IPS-18a (cell line): ENCODE data around the gene LEMD1.
A peak's percentile ranks its signal among the peaks of the same experiment; 100 is the strongest.

ENCODE experiments used
- H3K27ac ChIP-seq: one replicate; pipeline ENCODE4 v1.5.1; 2013; ENCODE audit warnings: low read length
- H3K27me3 ChIP-seq: one replicate; pipeline ENCODE4 v1.6.1; 2013; ENCODE audit warnings: mild to moderate bottlenecking, low read length; ENCODE audit not compliant: control insufficient read depth, insufficient read depth
- H3K36me3 ChIP-seq: one replicate; pipeline ENCODE4 v1.6.1; 2013; ENCODE audit warnings: low read depth, low read length; ENCODE audit not compliant: control insufficient read depth
- H3K4me1 ChIP-seq: one replicate; pipeline ENCODE4 v1.6.1; 2013; ENCODE audit warnings: low read depth, low read length; ENCODE audit not compliant: control insufficient read depth
- H3K4me3 ChIP-seq: one replicate; pipeline ENCODE4 v1.5.1; 2013; ENCODE audit warnings: low read length
- H3K9ac ChIP-seq: one replicate; pipeline ENCODE4 v1.6.1; 2013; ENCODE audit warnings: mild to moderate bottlenecking, low read length, moderate library complexity
- H3K9me3 ChIP-seq: one replicate; pipeline ENCODE4 v1.6.1; 2013; ENCODE audit warnings: low read depth, low read length; ENCODE audit not compliant: control insufficient read depth

Gene LEMD1

DNA sequence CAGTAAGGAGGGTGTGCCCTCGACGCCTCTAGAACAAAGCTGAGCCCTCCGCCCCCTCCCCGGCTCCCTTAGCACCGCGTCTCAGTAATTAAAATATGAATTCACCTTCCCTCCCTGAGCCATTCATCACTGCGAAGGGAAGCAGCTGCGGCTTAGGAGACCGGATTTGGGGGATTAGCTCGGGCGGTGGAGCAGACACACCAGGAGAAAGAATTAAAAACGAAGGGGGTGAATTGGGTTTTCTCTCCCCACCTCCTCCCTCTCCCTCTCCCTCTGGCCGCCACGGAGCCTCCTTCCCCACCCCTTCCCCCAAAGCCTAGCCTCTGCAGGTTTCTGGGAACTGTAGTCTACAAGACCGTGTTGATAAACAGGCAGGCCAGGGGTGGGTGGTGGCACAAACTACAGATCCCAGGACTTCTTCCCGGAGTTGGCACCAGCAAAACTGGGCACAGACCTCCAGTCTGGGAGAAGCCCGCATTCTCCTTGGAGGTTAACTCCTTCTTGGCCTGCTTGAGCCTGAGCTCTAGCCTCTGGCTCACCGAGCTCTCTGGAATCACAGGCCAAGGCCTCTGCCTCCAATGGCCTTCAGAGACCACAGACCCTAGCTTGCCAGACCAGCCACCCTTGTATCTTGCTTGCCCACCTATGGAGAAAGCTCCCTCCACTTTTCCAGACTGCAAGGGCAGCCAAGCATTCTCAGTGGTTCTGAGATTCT lies 23.2 kb upstream of the LEMD1 start:
- Histone ChIP-seq H3K27me3 (no peaks in the 10 kb centered on the region), H3K4me3 (peak overlapping the region; percentile 41), H3K36me3 (no peaks in the 10 kb centered on the region), H3K9ac (peak overlapping the region; percentile 55), H3K4me1 (peaks cover 91% of the 10 kb centered on the region), H3K27ac (peak overlapping the region; percentile 82), H3K9me3 (no peaks in the 10 kb centered on the region)

- peaks cover 94% of the 10 kb centered on the region for H3K4me1 ChIP-seq
- H3K27ac ChIP-seq = peak overlapping the region; percentile 50
- H3K9ac ChIP-seq = peak overlapping the region; percentile 35
- no peaks in the 10 kb centered on the region for H3K9me3 ChIP-seq
- H3K36me3 ChIP-seq = no peaks in the 10 kb centered on the region
- no peaks in the 10 kb centered on the region for H3K27me3 ChIP-seq
- peak overlapping the region; percentile 41 for H3K4me3 ChIP-seq
These were observed 22.6 kb upstream of the LEMD1 start for GRCh38 chr1:205444300-205444930.

DNA sequence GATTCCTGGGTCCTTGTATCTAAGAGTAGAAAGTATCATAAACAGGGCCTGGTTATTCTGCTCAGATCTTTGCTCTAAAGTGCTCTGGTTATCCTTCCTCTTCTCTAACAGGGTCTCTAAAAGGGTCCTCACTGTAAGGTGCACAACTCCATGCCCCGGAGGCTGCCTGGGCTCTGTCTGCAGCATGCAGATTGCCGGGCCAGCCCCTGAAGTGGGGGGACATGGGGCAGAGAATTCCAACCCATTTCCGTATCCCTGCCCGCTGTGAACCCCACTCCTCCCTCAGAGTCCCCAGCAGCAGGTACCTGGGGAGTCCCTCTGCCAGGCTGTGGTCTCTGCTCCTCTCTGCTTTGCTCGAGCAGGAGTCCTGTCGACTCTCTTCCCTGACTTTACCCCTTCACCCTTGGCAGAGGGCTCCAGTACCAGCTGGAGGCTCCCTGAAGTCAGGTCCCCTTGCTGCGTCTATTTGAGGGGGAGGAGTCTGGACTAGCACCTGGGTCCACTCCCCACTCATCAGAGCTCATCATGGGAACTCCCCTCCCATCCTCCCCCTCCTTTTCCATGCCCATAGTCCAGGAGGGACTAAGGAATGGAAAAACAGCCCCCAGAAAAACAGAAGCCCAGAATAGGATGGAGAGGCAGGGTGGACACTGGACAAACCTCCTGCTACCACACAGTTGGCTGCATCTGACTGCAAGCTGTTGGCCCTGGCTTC lies 21.9 kb upstream of the LEMD1 start:
- Histone ChIP-seq H3K27ac (no peak overlapping the region), H3K4me3 (peak overlapping the region; percentile 41), H3K4me1 (peaks cover 94% of the 10 kb centered on the region), H3K9ac (peak overlapping the region; percentile 35), H3K9me3 (no peaks in the 10 kb centered on the region), H3K27me3 (no peaks in the 10 kb centered on the region), H3K36me3 (no peaks in the 10 kb centered on the region)

DNA sequence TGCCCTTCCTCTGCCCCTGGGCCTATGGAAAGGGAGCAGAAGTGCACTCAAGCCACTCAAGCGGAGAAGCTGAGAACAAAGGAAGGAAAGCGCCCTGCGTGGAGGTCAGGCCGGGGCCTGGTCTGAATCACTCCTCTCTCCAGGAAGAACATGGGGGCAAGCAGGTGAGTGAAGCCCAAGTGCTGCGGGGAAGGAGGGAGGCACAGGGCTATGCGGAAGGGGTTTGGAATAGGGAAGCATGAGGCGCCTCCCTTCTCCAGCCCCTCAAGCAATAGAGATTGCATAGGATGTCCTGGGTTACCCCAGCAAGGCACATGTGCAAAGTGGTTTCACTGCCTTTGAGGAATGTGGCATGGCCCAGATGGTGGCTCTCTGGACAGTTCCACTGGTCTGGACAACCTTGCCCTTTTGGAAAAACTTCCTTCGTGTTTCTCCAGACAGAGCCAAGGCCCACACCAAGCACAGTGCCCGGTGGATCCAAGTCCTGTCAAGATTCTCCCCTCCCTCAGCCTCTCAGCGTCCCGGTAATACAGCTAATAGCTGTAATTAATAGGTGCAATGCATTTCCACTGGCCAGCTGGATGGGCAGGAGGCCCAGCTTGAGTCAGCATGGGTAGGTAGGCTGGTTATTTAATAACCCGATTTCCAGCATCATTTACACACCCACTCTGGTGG lies 20.3 kb upstream of the LEMD1 start:
- peaks cover 80% of the 10 kb centered on the region for H3K4me1 ChIP-seq
- H3K27me3 ChIP-seq = no peaks in the 10 kb centered on the region
- no peak overlapping the region for H3K9ac ChIP-seq
- H3K36me3 ChIP-seq = no peaks in the 10 kb centered on the region
- H3K27ac ChIP-seq = no peak overlapping the region
- H3K9me3 ChIP-seq = no peaks in the 10 kb centered on the region
- H3K4me3 ChIP-seq = peak overlapping the region; percentile 15

DNA sequence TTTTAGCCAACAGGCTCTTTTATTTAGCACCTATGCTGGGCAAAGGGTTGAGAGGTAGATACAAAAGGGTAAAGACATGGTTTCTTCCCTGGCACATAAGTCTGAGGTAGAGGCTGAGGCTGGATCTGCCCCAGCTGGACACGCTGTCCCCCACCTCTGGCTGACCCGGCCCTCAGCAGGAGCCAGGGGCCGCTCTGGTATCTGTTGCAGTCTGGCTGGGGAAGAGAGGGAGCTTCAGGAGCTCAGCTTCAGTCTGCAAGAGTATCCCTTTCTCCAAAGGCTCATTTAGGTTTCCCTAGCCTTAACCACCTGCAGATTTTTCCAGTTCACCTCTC lies 19.8 kb upstream of the LEMD1 start:
- Histone ChIP-seq H3K9me3 (no peaks in the 10 kb centered on the region), H3K4me1 (peaks cover 80% of the 10 kb centered on the region), H3K27me3 (peaks cover under 1% of the 10 kb centered on the region), H3K4me3 (peak overlapping the region; percentile 15), H3K9ac (no peak overlapping the region), H3K36me3 (no peaks in the 10 kb centered on the region), H3K27ac (no peak overlapping the region)

DNA sequence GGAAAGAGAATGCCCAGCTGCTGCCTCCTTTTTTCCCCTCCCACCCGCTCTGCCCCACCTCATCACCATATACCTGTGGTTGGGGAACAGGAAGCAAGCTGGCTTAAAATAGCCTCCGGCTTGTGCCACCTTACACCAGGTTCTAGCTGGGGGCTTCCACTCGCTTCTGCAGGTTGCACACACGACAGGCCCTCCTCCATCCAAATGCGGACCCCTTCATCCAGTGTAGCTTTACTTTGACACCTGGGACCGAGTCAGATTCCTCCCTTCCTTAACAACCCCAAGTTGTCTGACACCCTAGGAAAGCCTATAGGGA lies 19.4 kb upstream of the LEMD1 start:
- H3K27ac ChIP-seq = no peak overlapping the region
- H3K36me3 ChIP-seq = no peaks in the 10 kb centered on the region
- peaks cover 5% of the 10 kb centered on the region for H3K27me3 ChIP-seq
- no peaks in the 10 kb centered on the region for H3K9me3 ChIP-seq
- H3K9ac ChIP-seq = peak overlapping the region; percentile 33
- H3K4me3 ChIP-seq = peak overlapping the region; percentile 15
- H3K4me1 ChIP-seq = peaks cover 77% of the 10 kb centered on the region

DNA sequence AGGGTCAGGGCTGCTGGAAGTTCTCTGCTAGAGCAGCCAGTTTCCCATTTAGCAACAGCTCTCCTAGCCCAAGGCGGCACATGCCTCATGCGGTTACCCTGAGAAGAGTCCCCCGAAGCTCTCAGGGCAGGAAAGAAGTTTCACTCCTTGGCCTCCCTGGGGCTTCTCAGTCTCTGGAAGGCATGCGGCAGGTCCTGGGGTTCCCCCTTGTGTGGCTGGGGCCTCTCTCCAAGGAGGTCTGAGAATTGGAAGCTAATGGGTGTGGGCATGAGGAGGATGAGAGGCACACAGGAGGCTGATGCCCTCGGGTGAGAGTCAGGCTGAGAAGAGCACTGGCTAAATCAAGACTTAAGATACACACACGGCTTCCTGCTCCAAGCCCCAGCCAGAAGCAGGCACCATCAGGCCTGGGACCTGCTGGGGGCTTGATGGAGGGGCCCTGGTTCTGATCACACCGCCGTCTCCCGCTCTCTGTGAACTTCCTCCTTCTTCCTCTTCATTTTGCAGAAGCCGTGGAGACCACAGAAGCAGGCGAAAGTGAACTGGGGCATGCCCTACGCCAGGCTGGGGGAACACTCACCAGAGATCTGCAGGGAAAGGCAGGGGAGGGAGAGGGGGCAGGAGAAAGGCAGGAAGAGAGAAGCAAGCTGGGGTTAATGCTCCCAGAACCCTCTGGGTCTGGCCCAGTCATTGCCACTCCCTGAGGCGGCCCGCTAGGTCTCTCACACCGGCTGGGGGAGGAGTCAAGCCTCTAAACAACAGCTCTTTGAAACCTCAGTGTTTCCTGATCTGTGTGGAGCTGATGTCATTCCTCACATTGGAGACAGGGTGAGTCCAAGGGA lies 18.8 kb upstream of the LEMD1 start:
- Histone ChIP-seq H3K36me3 (no peaks in the 10 kb centered on the region), H3K9ac (no peak overlapping the region), H3K4me1 (peaks cover 74% of the 10 kb centered on the region), H3K27ac (no peak overlapping the region), H3K4me3 (no peak overlapping the region), H3K9me3 (no peaks in the 10 kb centered on the region), H3K27me3 (peaks cover 8% of the 10 kb centered on the region)

GRCh38 chr1:205440121-205440475 lies 18.2 kb upstream of the LEMD1 start:
- Histone ChIP-seq H3K4me3 (no peak overlapping the region), H3K9me3 (no peaks in the 10 kb centered on the region), H3K4me1 (peaks cover 69% of the 10 kb centered on the region), H3K36me3 (no peaks in the 10 kb centered on the region), H3K9ac (no peak overlapping the region), H3K27me3 (peaks cover 12% of the 10 kb centered on the region), H3K27ac (no peak overlapping the region)

- Histone ChIP-seq H3K4me3 (no peak overlapping the region), H3K27me3 (peaks cover 12% of the 10 kb centered on the region), H3K9me3 (no peaks in the 10 kb centered on the region), H3K9ac (no peak overlapping the region), H3K4me1 (peaks cover 57% of the 10 kb centered on the region), H3K27ac (no peak overlapping the region), H3K36me3 (no peaks in the 10 kb centered on the region)
These were observed 16.6 kb upstream of the LEMD1 start for GRCh38 chr1:205438213-205439158.

DNA sequence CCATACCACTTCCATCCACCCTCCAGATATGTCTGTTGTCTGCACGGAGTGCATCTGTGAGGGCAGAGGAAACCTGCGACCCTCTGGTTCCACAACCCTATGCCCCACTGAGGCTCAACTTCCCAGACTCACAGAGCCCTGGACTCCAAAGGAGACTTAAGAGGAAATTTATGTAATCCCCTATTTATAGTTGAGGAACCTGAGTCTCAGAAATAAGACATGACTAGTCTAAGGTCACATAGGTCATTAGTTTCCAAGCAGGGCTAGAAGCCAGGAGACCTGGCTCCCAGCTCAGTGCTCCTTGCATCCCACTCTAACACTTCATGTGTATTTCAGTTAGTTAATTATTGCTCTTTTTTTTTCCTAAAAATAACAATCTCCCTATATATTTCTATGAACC lies 15.7 kb upstream of the LEMD1 start:
- Histone ChIP-seq H3K4me3 (no peak overlapping the region), H3K27ac (no peak overlapping the region), H3K4me1 (peaks cover 48% of the 10 kb centered on the region), H3K9ac (no peak overlapping the region), H3K27me3 (peaks cover 12% of the 10 kb centered on the region), H3K9me3 (no peaks in the 10 kb centered on the region), H3K36me3 (no peaks in the 10 kb centered on the region)
